Tongue (tissue), 3 donors: ENCODE results near the gene LRRC43. TPM values are rescaled to one million over a fixed set of nuclear protein-coding genes. Genes with fewer than 3 reads are reported as not detected.
A peak's percentile ranks its signal among the peaks of the same experiment; 100 is the strongest.

ENCODE experiments used
- DNase-seq: peaks from one replicate; pipeline ENCODE4 v3.0.0-alpha.2; 2015
- small RNA-seq: library from RNA; depleted of rRNA; stranded (forward); fragments of <200 nt; gene quantifications from one replicate; pipeline ENCODE3, GENCODE V24; 2014; ENCODE audit warnings: low replicate concordance
- total RNA-seq: library from RNA; depleted of rRNA; stranded (reverse); fragments of >200 nt; gene quantifications from one replicate; pipeline ENCODE4 v1.2.3, GENCODE V29; 2014

Gene LRRC43
- total RNA-seq, 1 donor from 2014 or later, result 0.51 TPM

GRCh38 chr12:122226366-122227125 is 43.6 kb downstream of the LRRC43 start:
- DNase-seq, result no peak

GRCh38 chr12:122227341-122227740 is 44.4 kb downstream of the LRRC43 start:
- DNase-seq, result no peak

- no peak for DNase-seq
These were observed 45.2 kb downstream of the LRRC43 start for GRCh38 chr12:122228092-122228491.

GRCh38 chr12:122230798-122231197 is 47.9 kb downstream of the LRRC43 start:
- DNase-seq, result no peak

- DNase-seq, result no peak
These were observed 49.8 kb downstream of the LRRC43 start for GRCh38 chr12:122232691-122233090.

- DNase-seq, result no peak
These were observed 52.8 kb downstream of the LRRC43 start for GRCh38 chr12:122235741-122236140.

- DNase-seq, result no peak
These were observed 55.9 kb downstream of the LRRC43 start for GRCh38 chr12:122238861-122239260.

- no peak for DNase-seq
These were observed 61.0 kb downstream of the LRRC43 start for GRCh38 chr12:122243965-122244364.

- DNase-seq, result no peak
These were observed 61.8 kb downstream of the LRRC43 start for GRCh38 chr12:122244565-122245371.

- DNase-seq, result no peak
These were observed 62.6 kb downstream of the LRRC43 start for GRCh38 chr12:122245553-122245952.

- DNase-seq, result no peak
These were observed 67.1 kb downstream of the LRRC43 start for GRCh38 chr12:122250047-122250446.

GRCh38 chr12:122250536-122250935 is 67.6 kb downstream of the LRRC43 start:
- no peak for DNase-seq

Small RNAs within 50 kb of the gene (small RNA-seq; reads per million reads assigned to genes)
- gene DIABLO, result 0.34 reads per million, percentile 58 among the genes with 10 or more reads in this experiment

Other genes with a start within 250 kb of the LRRC43 start
- 15.4 TPM for gene BCL7A, start 161.2 kb upstream of the LRRC43 start, total RNA-seq
- gene MLXIP, start 104.4 kb upstream of the LRRC43 start, total RNA-seq, result 15.9 TPM
- gene IL31, start 8.9 kb upstream of the LRRC43 start, total RNA-seq, result not detected
- 0.41 TPM for gene B3GNT4, start 20.6 kb downstream of the LRRC43 start, total RNA-seq
- 55.3 TPM for gene DIABLO, start 42.9 kb downstream of the LRRC43 start, total RNA-seq
- 18.9 TPM for gene VPS33A, start 83.4 kb downstream of the LRRC43 start, total RNA-seq
- 56.7 TPM for gene CLIP1, start 239.5 kb downstream of the LRRC43 start, total RNA-seq